COLO668 (cell line): ENCODE results near the gene MBD2.

Experiments
- DNase-seq: peaks from one replicate; lab custom pipeline; 2025; ENCODE audit not compliant: unreplicated experiment; lab: John Stamatoyannopoulos, UW

Gene MBD2

GRCh38 chr18:54116541-54117257 is 107.8 kb downstream of the MBD2 start:
- no peak for DNase-seq

GRCh38 chr18:54112356-54112755 is 112.1 kb downstream of the MBD2 start:
- no peak for DNase-seq

- DNase-seq: no peak
Observed at GRCh38 chr18:54109131-54109683, 115.3 kb downstream of the MBD2 start.

- no peak for DNase-seq
Observed at GRCh38 chr18:54102123-54102522, 122.3 kb downstream of the MBD2 start.
